ENCODE measurements around the gene HSPD1. TPM values are rescaled to one million over a fixed set of nuclear protein-coding genes. Genes with fewer than 3 reads are reported as not detected.

HSPD1 gene
- total RNA-seq, 1 donor from 2014 or later = 183 TPM

GRCh38 chr2:197437380-197437779 lies 62.3 kb downstream of the HSPD1 start:
- no peak for DNase-seq (ENCODE audit: low read depth, low spot score)

Other genes with a start within 250 kb of the HSPD1 start
- 9.3 and 13.7 TPM in 2 replicates for gene ANKRD44, start 189.1 kb downstream of the HSPD1 start, total RNA-seq
- 162 and 212 TPM in 2 replicates for gene SF3B1, start 64.8 kb downstream of the HSPD1 start, total RNA-seq
- 26.1 and 28.7 TPM in 2 replicates for gene COQ10B, start 46.3 kb downstream of the HSPD1 start, total RNA-seq
- 115 and 245 TPM in 2 replicates for gene HSPE1, start 539 bp upstream of the HSPD1 start, total RNA-seq
- 36.6 and 43.8 TPM in 2 replicates for gene MOB4, start 16.2 kb upstream of the HSPD1 start, total RNA-seq
- 6.5 and 13.8 TPM in 2 replicates for gene RFTN2, start 175.7 kb upstream of the HSPD1 start, total RNA-seq
- 6.1 and 8.5 TPM in 2 replicates for gene MARS2, start 205.5 kb upstream of the HSPD1 start, total RNA-seq